GM23338 (cell line): Measurements from ENCODE around the gene LAMB3.

Experiments used
- CREB1 ChIP-seq: fragments of 250-450 bp; sonication (Bioruptor Pico); IDR thresholded peaks from 2 replicates; pipeline ENCODE4 v1.5.0; 2020; ENCODE audit warnings: low read depth, mild to moderate bottlenecking, moderate library complexity
- ETS1 ChIP-seq: IDR thresholded peaks from 2 replicates; pipeline ENCODE4 v1.6.1; 2016; ENCODE audit warnings: antibody characterized with exemption
- EZH2 ChIP-seq: fragments of 200-600 bp; sonication (generic); IDR thresholded peaks from one replicate; pipeline ENCODE4 v1.8.0; 2017; ENCODE audit warnings: antibody characterized with exemption, mild to moderate bottlenecking, low read depth; ENCODE audit not compliant: unreplicated experiment
- EZH2phosphoT487 ChIP-seq: fragments of 200-600 bp; sonication (generic); IDR thresholded peaks from one replicate; pipeline ENCODE4 v1.8.1; 2018; ENCODE audit warnings: antibody characterized with exemption; ENCODE audit not compliant: unreplicated experiment
- POLR2AphosphoS5 ChIP-seq: IDR thresholded peaks from 2 replicates; pipeline ENCODE4 v1.6.1; 2016; ENCODE audit warnings: antibody characterized with exemption, low read depth
- ZNF462 ChIP-seq: fragments of 250-450 bp; sonication (Bioruptor Pico); IDR thresholded peaks from 2 replicates; pipeline ENCODE4 v1.5.0; 2020; ENCODE audit warnings: mild to moderate bottlenecking, moderate library complexity
- TF ChIP-seq, protein P1 (sequence below), 2 experiments: fragments of 200-600 bp in 1 of 2; sonication (generic) in 1 of 2; conservative IDR thresholded peaks; 2 replicates each; pipeline versions ENCODE4 v1.5.1 to v1.6.1; 2016 to 2017; ENCODE audit warnings: antibody characterized with exemption in 2 of 2, low read depth in 2 of 2, mild to moderate bottlenecking in 2 of 2, moderate library complexity in 1 of 2
- TF ChIP-seq, protein P2 (sequence below): IDR thresholded peaks from one replicate; pipeline ENCODE4 v1.6.1; 2018; ENCODE audit warnings: antibody characterized with exemption; ENCODE audit not compliant: unreplicated experiment

- TF ChIP-seq EZH2, result no peak
- TF ChIP-seq, protein P1, sequence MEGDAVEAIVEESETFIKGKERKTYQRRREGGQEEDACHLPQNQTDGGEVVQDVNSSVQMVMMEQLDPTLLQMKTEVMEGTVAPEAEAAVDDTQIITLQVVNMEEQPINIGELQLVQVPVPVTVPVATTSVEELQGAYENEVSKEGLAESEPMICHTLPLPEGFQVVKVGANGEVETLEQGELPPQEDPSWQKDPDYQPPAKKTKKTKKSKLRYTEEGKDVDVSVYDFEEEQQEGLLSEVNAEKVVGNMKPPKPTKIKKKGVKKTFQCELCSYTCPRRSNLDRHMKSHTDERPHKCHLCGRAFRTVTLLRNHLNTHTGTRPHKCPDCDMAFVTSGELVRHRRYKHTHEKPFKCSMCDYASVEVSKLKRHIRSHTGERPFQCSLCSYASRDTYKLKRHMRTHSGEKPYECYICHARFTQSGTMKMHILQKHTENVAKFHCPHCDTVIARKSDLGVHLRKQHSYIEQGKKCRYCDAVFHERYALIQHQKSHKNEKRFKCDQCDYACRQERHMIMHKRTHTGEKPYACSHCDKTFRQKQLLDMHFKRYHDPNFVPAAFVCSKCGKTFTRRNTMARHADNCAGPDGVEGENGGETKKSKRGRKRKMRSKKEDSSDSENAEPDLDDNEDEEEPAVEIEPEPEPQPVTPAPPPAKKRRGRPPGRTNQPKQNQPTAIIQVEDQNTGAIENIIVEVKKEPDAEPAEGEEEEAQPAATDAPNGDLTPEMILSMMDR (conservative IDR thresholded peaks at IDR 0.05; ENCODE audit: low read depth in 2 of 2), result no peak
- no peak for TF ChIP-seq POLR2AphosphoS5
- TF ChIP-seq, protein P2, sequence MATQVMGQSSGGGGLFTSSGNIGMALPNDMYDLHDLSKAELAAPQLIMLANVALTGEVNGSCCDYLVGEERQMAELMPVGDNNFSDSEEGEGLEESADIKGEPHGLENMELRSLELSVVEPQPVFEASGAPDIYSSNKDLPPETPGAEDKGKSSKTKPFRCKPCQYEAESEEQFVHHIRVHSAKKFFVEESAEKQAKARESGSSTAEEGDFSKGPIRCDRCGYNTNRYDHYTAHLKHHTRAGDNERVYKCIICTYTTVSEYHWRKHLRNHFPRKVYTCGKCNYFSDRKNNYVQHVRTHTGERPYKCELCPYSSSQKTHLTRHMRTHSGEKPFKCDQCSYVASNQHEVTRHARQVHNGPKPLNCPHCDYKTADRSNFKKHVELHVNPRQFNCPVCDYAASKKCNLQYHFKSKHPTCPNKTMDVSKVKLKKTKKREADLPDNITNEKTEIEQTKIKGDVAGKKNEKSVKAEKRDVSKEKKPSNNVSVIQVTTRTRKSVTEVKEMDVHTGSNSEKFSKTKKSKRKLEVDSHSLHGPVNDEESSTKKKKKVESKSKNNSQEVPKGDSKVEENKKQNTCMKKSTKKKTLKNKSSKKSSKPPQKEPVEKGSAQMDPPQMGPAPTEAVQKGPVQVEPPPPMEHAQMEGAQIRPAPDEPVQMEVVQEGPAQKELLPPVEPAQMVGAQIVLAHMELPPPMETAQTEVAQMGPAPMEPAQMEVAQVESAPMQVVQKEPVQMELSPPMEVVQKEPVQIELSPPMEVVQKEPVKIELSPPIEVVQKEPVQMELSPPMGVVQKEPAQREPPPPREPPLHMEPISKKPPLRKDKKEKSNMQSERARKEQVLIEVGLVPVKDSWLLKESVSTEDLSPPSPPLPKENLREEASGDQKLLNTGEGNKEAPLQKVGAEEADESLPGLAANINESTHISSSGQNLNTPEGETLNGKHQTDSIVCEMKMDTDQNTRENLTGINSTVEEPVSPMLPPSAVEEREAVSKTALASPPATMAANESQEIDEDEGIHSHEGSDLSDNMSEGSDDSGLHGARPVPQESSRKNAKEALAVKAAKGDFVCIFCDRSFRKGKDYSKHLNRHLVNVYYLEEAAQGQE, result no peak
- TF ChIP-seq CREB1 (CRISPR knock-in tag), result no peak
- TF ChIP-seq ZNF462 (CRISPR knock-in tag), result no peak
- TF ChIP-seq EZH2phosphoT487, result no peak
- TF ChIP-seq ETS1, result no peak
These were observed 74.9 kb downstream of the LAMB3 start for GRCh38 chr1:209577346-209577745.
